ENCODE data around the gene MOB3A. TPM values are rescaled to one million over a fixed set of nuclear protein-coding genes. Genes with fewer than 3 reads are reported as not detected.
A peak's percentile ranks its signal among the peaks of the same experiment; 100 is the strongest.

MOB3A gene
- total and polyA plus RNA-seq, 2 experiments from 2014 or later: 2.9 to 5.9 TPM

DNA sequence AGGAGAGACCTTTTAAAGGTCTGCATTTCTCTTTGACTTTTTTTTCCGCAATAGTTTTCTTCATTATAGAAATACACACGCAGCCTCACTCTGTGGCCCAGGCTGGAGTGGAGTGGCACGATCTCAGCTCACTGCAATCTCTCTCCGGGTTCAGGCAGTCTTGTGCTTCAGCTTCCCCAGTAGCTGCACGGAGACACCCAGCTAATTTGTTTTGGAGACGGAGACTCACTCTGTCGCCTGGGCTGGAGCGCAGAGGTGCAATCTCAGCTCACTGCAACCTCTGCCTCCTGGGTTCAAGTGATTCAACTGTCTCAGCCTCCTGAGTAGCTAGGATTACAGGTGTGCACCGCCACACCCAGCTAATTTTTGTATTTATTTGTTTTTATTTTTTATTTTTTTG, 33.4 kb downstream of the MOB3A start (continued):
- TF ChIP-seq, protein P1, sequence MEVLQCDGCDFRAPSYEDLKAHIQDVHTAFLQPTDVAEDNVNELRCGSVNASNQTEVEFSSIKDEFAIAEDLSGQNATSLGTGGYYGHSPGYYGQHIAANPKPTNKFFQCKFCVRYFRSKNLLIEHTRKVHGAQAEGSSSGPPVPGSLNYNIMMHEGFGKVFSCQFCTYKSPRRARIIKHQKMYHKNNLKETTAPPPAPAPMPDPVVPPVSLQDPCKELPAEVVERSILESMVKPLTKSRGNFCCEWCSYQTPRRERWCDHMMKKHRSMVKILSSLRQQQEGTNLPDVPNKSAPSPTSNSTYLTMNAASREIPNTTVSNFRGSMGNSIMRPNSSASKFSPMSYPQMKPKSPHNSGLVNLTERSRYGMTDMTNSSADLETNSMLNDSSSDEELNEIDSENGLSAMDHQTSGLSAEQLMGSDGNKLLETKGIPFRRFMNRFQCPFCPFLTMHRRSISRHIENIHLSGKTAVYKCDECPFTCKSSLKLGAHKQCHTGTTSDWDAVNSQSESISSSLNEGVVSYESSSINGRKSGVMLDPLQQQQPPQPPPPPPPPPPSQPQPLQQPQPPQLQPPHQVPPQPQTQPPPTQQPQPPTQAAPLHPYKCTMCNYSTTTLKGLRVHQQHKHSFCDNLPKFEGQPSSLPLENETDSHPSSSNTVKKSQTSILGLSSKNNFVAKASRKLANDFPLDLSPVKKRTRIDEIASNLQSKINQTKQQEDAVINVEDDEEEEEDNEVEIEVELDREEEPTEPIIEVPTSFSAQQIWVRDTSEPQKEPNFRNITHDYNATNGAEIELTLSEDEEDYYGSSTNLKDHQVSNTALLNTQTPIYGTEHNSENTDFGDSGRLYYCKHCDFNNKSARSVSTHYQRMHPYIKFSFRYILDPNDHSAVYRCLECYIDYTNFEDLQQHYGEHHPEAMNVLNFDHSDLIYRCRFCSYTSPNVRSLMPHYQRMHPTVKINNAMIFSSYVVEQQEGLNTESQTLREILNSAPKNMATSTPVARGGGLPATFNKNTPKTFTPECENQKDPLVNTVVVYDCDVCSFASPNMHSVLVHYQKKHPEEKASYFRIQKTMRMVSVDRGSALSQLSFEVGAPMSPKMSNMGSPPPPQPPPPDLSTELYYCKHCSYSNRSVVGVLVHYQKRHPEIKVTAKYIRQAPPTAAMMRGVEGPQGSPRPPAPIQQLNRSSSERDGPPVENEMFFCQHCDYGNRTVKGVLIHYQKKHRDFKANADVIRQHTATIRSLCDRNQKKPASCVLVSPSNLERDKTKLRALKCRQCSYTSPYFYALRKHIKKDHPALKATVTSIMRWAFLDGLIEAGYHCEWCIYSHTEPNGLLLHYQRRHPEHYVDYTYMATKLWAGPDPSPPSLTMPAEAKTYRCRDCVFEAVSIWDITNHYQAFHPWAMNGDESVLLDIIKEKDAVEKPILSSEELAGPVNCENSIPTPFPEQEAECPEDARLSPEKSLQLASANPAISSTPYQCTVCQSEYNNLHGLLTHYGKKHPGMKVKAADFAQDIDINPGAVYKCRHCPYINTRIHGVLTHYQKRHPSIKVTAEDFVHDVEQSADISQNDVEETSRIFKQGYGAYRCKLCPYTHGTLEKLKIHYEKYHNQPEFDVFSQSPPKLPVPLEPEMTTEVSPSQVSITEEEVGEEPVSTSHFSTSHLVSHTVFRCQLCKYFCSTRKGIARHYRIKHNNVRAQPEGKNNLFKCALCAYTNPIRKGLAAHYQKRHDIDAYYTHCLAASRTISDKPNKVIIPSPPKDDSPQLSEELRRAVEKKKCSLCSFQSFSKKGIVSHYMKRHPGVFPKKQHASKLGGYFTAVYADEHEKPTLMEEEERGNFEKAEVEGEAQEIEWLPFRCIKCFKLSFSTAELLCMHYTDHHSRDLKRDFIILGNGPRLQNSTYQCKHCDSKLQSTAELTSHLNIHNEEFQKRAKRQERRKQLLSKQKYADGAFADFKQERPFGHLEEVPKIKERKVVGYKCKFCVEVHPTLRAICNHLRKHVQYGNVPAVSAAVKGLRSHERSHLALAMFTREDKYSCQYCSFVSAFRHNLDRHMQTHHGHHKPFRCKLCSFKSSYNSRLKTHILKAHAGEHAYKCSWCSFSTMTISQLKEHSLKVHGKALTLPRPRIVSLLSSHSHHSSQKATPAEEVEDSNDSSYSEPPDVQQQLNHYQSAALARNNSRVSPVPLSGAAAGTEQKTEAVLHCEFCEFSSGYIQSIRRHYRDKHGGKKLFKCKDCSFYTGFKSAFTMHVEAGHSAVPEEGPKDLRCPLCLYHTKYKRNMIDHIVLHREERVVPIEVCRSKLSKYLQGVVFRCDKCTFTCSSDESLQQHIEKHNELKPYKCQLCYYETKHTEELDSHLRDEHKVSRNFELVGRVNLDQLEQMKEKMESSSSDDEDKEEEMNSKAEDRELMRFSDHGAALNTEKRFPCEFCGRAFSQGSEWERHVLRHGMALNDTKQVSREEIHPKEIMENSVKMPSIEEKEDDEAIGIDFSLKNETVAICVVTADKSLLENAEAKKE (CRISPR knock-in tag; IDR thresholded peaks at IDR 0.05): no peak
- no peak for TF ChIP-seq JUNB (IDR thresholded peaks at IDR 0.05; ENCODE audit: unreplicated experiment)

DNA sequence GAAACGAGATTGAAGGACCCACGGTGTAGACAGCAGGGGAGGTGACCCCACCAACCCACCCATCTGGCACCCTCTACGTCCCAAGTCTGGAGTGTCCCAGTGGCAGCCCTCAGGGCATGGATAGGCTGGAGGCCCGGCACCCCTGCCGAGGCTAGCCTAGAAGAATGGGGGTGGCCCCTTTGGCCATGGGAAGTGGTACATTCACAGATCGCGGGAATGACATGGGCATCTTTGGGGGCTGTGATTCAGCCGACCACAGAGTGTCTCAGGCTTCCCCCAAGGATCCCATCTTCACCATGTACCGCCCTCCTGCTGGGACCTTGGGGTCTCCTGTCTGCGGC, 33.8 kb downstream of the MOB3A start:
- Histone ChIP-seq H3K4me2 (peak overlapping the region; percentile 85), H3K79me2 (replicated peaks; ENCODE audit: insufficient read depth) (no peaks in the 10 kb centered on the region), H3K4me1 (ENCODE audit: insufficient read depth) (peaks cover 21% of the 10 kb centered on the region), H3K36me3 (ENCODE audit: insufficient read depth) (no peaks in the 10 kb centered on the region), H3K9me2 (ENCODE audit: insufficient read depth) (no peaks in the 10 kb centered on the region), H3K27ac (ENCODE audit: low read depth) (peak overlapping the region; percentile 53; the same call in 1 of the 2 replicates), H4K20me1 (replicated peaks; ENCODE audit: insufficient read depth) (no peaks in the 10 kb centered on the region), H3K4me3 (peak overlapping the region; percentile 83), H3F3A (replicated peaks; ENCODE audit: low read depth) (peaks cover 13% of the 10 kb centered on the region; the same call in 1 of the 2 replicates), H3K27me3 (ENCODE audit: insufficient read depth) (no peaks in the 10 kb centered on the region), H2AFZ (no peak overlapping the region)
- no peak for DNase-seq (ENCODE audit: low spot score)
- H3K4me1 Mint-ChIP-seq: peaks cover 24% of the 10 kb centered on the region
- ATAC-seq: no peak
- no peaks in the 10 kb centered on the region for H3K9me3 Mint-ChIP-seq
- peak overlapping the region; percentile 87 for H3K4me3 Mint-ChIP-seq
- H3K27ac Mint-ChIP-seq: peak overlapping the region; percentile 97
- H3K36me3 Mint-ChIP-seq (ENCODE audit: low read depth): no peaks in the 10 kb centered on the region; the same call in 2 of the 3 replicates
- peaks cover 9% of the 10 kb centered on the region for H3K27me3 Mint-ChIP-seq (ENCODE audit: insufficient read depth, low read depth, poor library complexity)
- TF ChIP-seq, protein P2, sequence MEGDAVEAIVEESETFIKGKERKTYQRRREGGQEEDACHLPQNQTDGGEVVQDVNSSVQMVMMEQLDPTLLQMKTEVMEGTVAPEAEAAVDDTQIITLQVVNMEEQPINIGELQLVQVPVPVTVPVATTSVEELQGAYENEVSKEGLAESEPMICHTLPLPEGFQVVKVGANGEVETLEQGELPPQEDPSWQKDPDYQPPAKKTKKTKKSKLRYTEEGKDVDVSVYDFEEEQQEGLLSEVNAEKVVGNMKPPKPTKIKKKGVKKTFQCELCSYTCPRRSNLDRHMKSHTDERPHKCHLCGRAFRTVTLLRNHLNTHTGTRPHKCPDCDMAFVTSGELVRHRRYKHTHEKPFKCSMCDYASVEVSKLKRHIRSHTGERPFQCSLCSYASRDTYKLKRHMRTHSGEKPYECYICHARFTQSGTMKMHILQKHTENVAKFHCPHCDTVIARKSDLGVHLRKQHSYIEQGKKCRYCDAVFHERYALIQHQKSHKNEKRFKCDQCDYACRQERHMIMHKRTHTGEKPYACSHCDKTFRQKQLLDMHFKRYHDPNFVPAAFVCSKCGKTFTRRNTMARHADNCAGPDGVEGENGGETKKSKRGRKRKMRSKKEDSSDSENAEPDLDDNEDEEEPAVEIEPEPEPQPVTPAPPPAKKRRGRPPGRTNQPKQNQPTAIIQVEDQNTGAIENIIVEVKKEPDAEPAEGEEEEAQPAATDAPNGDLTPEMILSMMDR (conservative IDR thresholded peaks at IDR 0.05; ENCODE audit: low read depth in 2 of 2): 0 out of 4 replicates have a peak, but pooled peaks of 1 of the 2 experiments have one; percentile 1
- TF ChIP-seq JUNB (IDR thresholded peaks at IDR 0.05; ENCODE audit: unreplicated experiment) (no peak), STAT1 (IDR thresholded peaks at IDR 0.05; ENCODE audit: unreplicated experiment) (no peak), CREB1 (CRISPR knock-in tag; IDR thresholded peaks at IDR 0.05; ENCODE audit: low read depth) (no peak), EZH2 (IDR thresholded peaks at IDR 0.05; ENCODE audit: low read depth, unreplicated experiment) (no peak)
- TF ChIP-seq, protein P3, sequence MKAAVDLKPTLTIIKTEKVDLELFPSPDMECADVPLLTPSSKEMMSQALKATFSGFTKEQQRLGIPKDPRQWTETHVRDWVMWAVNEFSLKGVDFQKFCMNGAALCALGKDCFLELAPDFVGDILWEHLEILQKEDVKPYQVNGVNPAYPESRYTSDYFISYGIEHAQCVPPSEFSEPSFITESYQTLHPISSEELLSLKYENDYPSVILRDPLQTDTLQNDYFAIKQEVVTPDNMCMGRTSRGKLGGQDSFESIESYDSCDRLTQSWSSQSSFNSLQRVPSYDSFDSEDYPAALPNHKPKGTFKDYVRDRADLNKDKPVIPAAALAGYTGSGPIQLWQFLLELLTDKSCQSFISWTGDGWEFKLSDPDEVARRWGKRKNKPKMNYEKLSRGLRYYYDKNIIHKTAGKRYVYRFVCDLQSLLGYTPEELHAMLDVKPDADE (IDR thresholded peaks at IDR 0.05): no peak
